Natural killer cell (primary cell): Measurements from ENCODE around the gene MTARC2. TPM values are rescaled to one million over a fixed set of nuclear protein-coding genes. Genes with fewer than 3 reads are reported as not detected.

Experiments used
- ATAC-seq, 3 donors: fragments of 150-1000 bp in 2 of 3; fragments of 200-7000 bp in 1 of 3; cut with Tn5 transposase; 1 replicate in 1 of 3; 2 replicates in 2 of 3; pipeline ENCODE4 v1.10.0; 2021; ENCODE audit warnings: mild to moderate bottlenecking in 2 of 3, moderate library complexity in 2 of 3
- DNase-seq, 2 donors: peaks; one replicate each; pipeline versions ENCODE4 v3.0.0 to v3.0.0-alpha.2; 2013 to 2021; ENCODE audit warnings: mixed read lengths in 1 of 2
- H3K27ac ChIP-seq: one replicate; pipeline ENCODE4 v1.5.1; 2013; ENCODE audit warnings: mild to moderate bottlenecking, low read length
- H3K27me3 ChIP-seq: one replicate; pipeline ENCODE4 v1.6.1; 2013; ENCODE audit warnings: low read length; ENCODE audit not compliant: control insufficient read depth, insufficient read depth
- H3K36me3 ChIP-seq: one replicate; pipeline ENCODE4 v1.6.1; 2013; ENCODE audit warnings: low read length; ENCODE audit not compliant: control insufficient read depth, insufficient read depth
- H3K4me1 ChIP-seq: one replicate; pipeline ENCODE4 v1.6.1; 2013; ENCODE audit warnings: low read length; ENCODE audit not compliant: control insufficient read depth, insufficient read depth
- H3K4me3 ChIP-seq: one replicate; pipeline ENCODE4 v1.5.1; 2013; ENCODE audit warnings: low read length
- H3K9me3 ChIP-seq: one replicate; pipeline ENCODE4 v1.6.1; 2013; ENCODE audit warnings: low read length; ENCODE audit not compliant: control insufficient read depth, insufficient read depth
- H3K27ac Mint-ChIP-seq, 2 donors: one replicate each; pipeline ENCODE4 v1.8.0; 2022; ENCODE audit warnings: mild to moderate bottlenecking in 2 of 2, mixed read lengths in 2 of 2, moderate library complexity in 1 of 2
- H3K27me3 Mint-ChIP-seq, 2 donors: one replicate each; pipeline ENCODE4 v1.8.0; 2022; ENCODE audit warnings: low read depth in 2 of 2, mixed read lengths in 2 of 2
- H3K36me3 Mint-ChIP-seq: one replicate; pipeline ENCODE4 v1.8.0; 2022; ENCODE audit warnings: mixed read lengths
- H3K4me1 Mint-ChIP-seq, 2 donors: one replicate each; pipeline ENCODE4 v1.8.0; 2022; ENCODE audit warnings: mixed read lengths in 2 of 2
- H3K4me3 Mint-ChIP-seq: one replicate; pipeline ENCODE4 v1.8.0; 2022; ENCODE audit warnings: mild to moderate bottlenecking, moderate library complexity, mixed read lengths
- H3K9me3 Mint-ChIP-seq, 2 donors: one replicate each; pipeline ENCODE4 v1.8.0; 2022; ENCODE audit warnings: mixed read lengths in 2 of 2
- WGBS: methylation state at CpG from one replicate; pipeline ENCODE4 v1.1.7; 2013; ENCODE audit warnings: missing lambda C conversion rate; ENCODE audit not compliant: insufficient coverage; 5-methylcytosine and 5-hydroxymethylcytosine counted together
- intact Hi-C: fragments of 100-400 bp; cut with micrococcal nuclease; formaldehyde crosslinking; loops from one replicate; pipeline ENCODE4 v1.14.2; 2022
- total RNA-seq, 4 donors: library from RNA; stranded (reverse); fragments of 120-200 nt in 1 of 4; gene quantifications; one replicate each; pipeline versions ENCODE4 v1.2.3 to v1.2.4, GENCODE V29; 2013 to 2022
- TF ChIP-seq, protein P1 (sequence below): fragments of 200-600 bp; IDR thresholded peaks from one replicate; pipeline ENCODE4 v1.8.0; 2022; ENCODE audit warnings: antibody characterized with exemption

MTARC2 gene
- total RNA-seq, 3 donors from 2014 or later (not counting 1 experiment from before 2014, with no cell fraction given): 0.33 to 1.7 (median 0.45) TPM

DNA sequence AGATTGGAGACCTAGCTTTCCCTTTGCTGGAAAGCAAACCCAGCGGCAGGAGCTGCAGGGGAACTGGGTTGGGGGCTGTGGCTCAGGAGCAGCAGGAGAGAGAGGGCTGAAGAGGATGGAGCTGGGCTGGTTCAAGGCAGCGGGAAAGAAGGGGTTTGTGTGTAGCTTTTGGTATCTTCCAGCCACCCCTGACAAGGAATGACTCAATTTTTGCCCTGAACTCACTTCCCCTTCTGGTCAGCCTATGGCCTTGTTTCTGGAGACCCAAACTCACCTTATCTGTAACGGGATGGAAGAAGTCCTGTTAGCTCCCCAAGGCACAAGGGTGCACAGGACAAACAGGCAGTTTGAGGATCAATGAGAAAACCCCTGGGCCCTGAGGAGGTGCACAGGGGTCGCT lies 44.8 kb upstream of the MTARC2 start:
- peaks cover 0 to 5% of the 10 kb centered on the region in 2 donors for H3K4me1 Mint-ChIP-seq
- WGBS: 91% methylated on average over 3 of the region's 4 CpGs
- Histone ChIP-seq H3K27me3 (peaks cover 3% of the 10 kb centered on the region), H3K4me3 (no peak overlapping the region), H3K36me3 (no peaks in the 10 kb centered on the region), H3K27ac (no peak overlapping the region), H3K4me1 (no peaks in the 10 kb centered on the region), H3K9me3 (no peaks in the 10 kb centered on the region)
- no peak overlapping the region for H3K27ac Mint-ChIP-seq
- H3K27me3 Mint-ChIP-seq: peaks cover 18 to 23% of the 10 kb centered on the region in 2 donors
- no peak for ATAC-seq
- DNase-seq: no peak
- TF ChIP-seq, protein P1, sequence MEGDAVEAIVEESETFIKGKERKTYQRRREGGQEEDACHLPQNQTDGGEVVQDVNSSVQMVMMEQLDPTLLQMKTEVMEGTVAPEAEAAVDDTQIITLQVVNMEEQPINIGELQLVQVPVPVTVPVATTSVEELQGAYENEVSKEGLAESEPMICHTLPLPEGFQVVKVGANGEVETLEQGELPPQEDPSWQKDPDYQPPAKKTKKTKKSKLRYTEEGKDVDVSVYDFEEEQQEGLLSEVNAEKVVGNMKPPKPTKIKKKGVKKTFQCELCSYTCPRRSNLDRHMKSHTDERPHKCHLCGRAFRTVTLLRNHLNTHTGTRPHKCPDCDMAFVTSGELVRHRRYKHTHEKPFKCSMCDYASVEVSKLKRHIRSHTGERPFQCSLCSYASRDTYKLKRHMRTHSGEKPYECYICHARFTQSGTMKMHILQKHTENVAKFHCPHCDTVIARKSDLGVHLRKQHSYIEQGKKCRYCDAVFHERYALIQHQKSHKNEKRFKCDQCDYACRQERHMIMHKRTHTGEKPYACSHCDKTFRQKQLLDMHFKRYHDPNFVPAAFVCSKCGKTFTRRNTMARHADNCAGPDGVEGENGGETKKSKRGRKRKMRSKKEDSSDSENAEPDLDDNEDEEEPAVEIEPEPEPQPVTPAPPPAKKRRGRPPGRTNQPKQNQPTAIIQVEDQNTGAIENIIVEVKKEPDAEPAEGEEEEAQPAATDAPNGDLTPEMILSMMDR: no peak
- H3K9me3 Mint-ChIP-seq: no peaks in the 10 kb centered on the region
- no peak overlapping the region for H3K4me3 Mint-ChIP-seq
- no peaks in the 10 kb centered on the region for H3K36me3 Mint-ChIP-seq
- intact Hi-C loops: no loop called here

DNA sequence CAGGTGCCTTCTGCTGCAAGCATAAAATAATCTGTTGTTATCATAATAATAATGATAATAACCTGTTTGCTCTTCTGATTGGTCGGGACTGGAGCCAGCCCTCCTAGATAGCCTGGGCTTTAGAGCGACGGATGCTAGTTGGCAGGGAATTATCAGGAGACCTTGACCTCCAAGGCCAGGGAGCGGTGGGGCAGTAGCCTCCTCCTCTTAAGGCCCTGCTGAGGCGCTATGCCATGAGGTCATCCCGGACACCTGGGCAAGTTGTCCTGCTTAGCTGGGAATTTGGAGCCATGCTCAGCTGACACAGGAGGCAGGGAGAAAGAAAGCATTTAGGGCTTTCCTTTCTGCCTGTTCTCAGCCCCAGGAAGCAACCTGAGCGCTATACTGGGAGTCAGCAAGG lies 42.3 kb upstream of the MTARC2 start:
- Mint-ChIP-seq H3K36me3 (no peaks in the 10 kb centered on the region), H3K27me3 (peaks cover 18 to 23% of the 10 kb centered on the region in 2 donors), H3K27ac (no peak overlapping the region), H3K4me3 (no peak overlapping the region), H3K9me3 (no peaks in the 10 kb centered on the region), H3K4me1 (peaks cover 0 to 5% of the 10 kb centered on the region in 2 donors)
- WGBS: 80% methylated on average over 7 of the region's 7 CpGs
- H3K9me3 ChIP-seq: no peaks in the 10 kb centered on the region
- peaks cover 3% of the 10 kb centered on the region for H3K27me3 ChIP-seq
- no peaks in the 10 kb centered on the region for H3K36me3 ChIP-seq
- no peaks in the 10 kb centered on the region for H3K4me1 ChIP-seq
- intact Hi-C loops: no loop called here
- TF ChIP-seq, protein P1: no peak
- DNase-seq: no peak
- H3K27ac ChIP-seq: no peak overlapping the region
- ATAC-seq: no peak
- no peak overlapping the region for H3K4me3 ChIP-seq

DNA sequence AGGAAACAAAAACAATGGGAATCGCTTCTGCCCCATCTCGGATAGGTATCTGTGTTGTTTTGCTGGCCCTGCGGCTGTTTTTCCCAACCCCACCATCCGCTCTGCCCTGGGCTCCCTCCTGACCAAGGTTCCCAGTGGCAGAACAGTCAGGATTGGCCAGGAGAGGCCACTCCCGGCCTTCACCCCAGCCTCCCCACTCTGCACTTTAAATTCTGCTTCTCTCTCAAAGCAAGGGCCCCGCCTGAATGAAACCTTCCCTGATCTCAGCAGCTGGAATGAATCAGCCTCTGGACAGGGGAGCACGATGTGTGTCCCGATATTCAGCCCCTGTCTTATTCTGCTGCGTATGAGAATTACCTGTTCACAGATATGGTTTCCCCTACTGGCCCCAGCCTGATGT lies 41.6 kb upstream of the MTARC2 start:
- 85% methylated on average over 9 of the region's 9 CpGs for WGBS
- H3K4me3 Mint-ChIP-seq: no peak overlapping the region
- Histone ChIP-seq H3K4me1 (no peaks in the 10 kb centered on the region), H3K27me3 (peaks cover 2% of the 10 kb centered on the region), H3K27ac (no peak overlapping the region), H3K4me3 (no peak overlapping the region), H3K36me3 (no peaks in the 10 kb centered on the region), H3K9me3 (no peaks in the 10 kb centered on the region)
- ATAC-seq: no peak
- TF ChIP-seq, protein P1: no peak
- intact Hi-C loops: no loop called here
- no peak for DNase-seq
- H3K27me3 Mint-ChIP-seq: peaks cover 18 to 23% of the 10 kb centered on the region in 2 donors
- no peaks in the 10 kb centered on the region for H3K36me3 Mint-ChIP-seq
- H3K9me3 Mint-ChIP-seq: no peaks in the 10 kb centered on the region
- peaks cover 0 to 5% of the 10 kb centered on the region in 2 donors for H3K4me1 Mint-ChIP-seq
- H3K27ac Mint-ChIP-seq: no peak overlapping the region

DNA sequence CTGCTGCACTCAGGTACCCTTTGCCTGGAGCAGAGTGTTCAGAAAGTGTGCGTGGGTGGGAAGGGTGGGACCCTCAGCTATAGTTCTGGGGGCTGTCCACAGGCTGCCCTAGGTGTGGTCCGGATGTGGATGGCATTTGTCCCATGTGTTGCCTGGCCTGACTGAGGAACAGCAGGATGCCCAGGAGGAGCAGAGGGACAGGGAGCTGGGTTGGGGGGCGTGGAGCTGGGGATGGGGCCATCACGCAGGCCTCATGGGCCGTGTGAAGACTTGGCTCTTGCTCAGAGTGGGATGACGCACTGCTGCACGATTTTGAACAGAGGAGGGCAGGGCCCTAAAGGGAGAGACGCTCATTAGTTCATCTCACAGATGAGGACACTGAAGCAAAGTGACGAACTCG lies 41.0 kb upstream of the MTARC2 start:
- no peaks in the 10 kb centered on the region for H3K36me3 ChIP-seq
- H3K27ac ChIP-seq: no peak overlapping the region
- Mint-ChIP-seq H3K4me3 (no peak overlapping the region), H3K4me1 (peaks cover 0 to 2% of the 10 kb centered on the region in 2 donors), H3K27ac (no peak overlapping the region), H3K36me3 (no peaks in the 10 kb centered on the region), H3K27me3 (peaks cover 15 to 18% of the 10 kb centered on the region in 2 donors), H3K9me3 (no peaks in the 10 kb centered on the region)
- TF ChIP-seq, protein P1: no peak
- DNase-seq: no peak
- H3K27me3 ChIP-seq: no peaks in the 10 kb centered on the region
- ATAC-seq: no peak
- no peak overlapping the region for H3K4me3 ChIP-seq
- no peaks in the 10 kb centered on the region for H3K4me1 ChIP-seq
- 91% methylated on average over 10 of the region's 10 CpGs for WGBS
- no peaks in the 10 kb centered on the region for H3K9me3 ChIP-seq
- intact Hi-C loops: no loop called here
